ENCODE data around the gene KLHDC4.

- TF ChIP-seq, protein P1, sequence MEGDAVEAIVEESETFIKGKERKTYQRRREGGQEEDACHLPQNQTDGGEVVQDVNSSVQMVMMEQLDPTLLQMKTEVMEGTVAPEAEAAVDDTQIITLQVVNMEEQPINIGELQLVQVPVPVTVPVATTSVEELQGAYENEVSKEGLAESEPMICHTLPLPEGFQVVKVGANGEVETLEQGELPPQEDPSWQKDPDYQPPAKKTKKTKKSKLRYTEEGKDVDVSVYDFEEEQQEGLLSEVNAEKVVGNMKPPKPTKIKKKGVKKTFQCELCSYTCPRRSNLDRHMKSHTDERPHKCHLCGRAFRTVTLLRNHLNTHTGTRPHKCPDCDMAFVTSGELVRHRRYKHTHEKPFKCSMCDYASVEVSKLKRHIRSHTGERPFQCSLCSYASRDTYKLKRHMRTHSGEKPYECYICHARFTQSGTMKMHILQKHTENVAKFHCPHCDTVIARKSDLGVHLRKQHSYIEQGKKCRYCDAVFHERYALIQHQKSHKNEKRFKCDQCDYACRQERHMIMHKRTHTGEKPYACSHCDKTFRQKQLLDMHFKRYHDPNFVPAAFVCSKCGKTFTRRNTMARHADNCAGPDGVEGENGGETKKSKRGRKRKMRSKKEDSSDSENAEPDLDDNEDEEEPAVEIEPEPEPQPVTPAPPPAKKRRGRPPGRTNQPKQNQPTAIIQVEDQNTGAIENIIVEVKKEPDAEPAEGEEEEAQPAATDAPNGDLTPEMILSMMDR (IDR thresholded peaks at IDR 0.05; ENCODE audit: borderline replicate concordance, extremely low read depth, low read length, poor library complexity, severe bottlenecking), result no peak
- no peak for TF ChIP-seq EZH2 (IDR thresholded peaks at IDR 0.05; ENCODE audit: borderline replicate concordance, low read depth, low read length, severe bottlenecking)
Measured at GRCh38 chr16:87692176-87692575, 73.6 kb downstream of the KLHDC4 start.

Measured in DND-41 (cell line).